Upper lobe of left lung (tissue), 6 donors: ENCODE measurements around the gene IMMP2L. TPM values are rescaled to one million over a fixed set of nuclear protein-coding genes. Genes with fewer than 3 reads are reported as not detected.

Experiments used
- ATAC-seq, 2 donors: fragments of 200-7000 bp; cut with Tn5 transposase; one replicate each; pipeline ENCODE4 v1.9.1; 2022; ENCODE audit warnings: mild to moderate bottlenecking in 2 of 2, moderate library complexity in 2 of 2; ENCODE audit not compliant: low FRiP score in 2 of 2
- DNase-seq, 2 donors: peaks; one replicate each; pipeline ENCODE4 v3.0.0-alpha.2; 2019 to 2020
- H3K27ac ChIP-seq, 4 donors: fragments of 200-600 bp; sonication (generic); one replicate each; pipeline ENCODE4 v1.5.1; 2016 to 2019
- H3K27me3 ChIP-seq, 4 donors: fragments of 200-600 bp; sonication (generic); one replicate each; pipeline ENCODE4 v1.5.1; 2017 to 2019
- H3K36me3 ChIP-seq, 4 donors: fragments of 200-600 bp; sonication (generic); one replicate each; pipeline ENCODE4 v1.5.1; 2016 to 2019
- H3K4me1 ChIP-seq, 4 donors: fragments of 200-600 bp; sonication (generic); one replicate each; pipeline ENCODE4 v1.5.1; 2018 to 2019
- H3K4me3 ChIP-seq, 4 donors: fragments of 200-600 bp; sonication (generic); one replicate each; pipeline ENCODE4 v1.5.1; 2017 to 2019; ENCODE audit warnings: mild to moderate bottlenecking in 2 of 4, moderate library complexity in 1 of 4
- H3K9me3 ChIP-seq, 4 donors: fragments of 200-600 bp; sonication (generic); one replicate each; pipeline ENCODE4 v1.5.1; 2018 to 2019
- CTCF ChIP-seq, 6 experiments: fragments of 450-650 bp in 4 of 6; fragments of 200-600 bp in 2 of 6; sonication (generic) in 2 of 6; IDR thresholded peaks; one replicate each; pipeline ENCODE4 v1.5.1; 2016 to 2019; ENCODE audit warnings: antibody characterized with exemption in 6 of 6
- EP300 ChIP-seq, 4 donors: sonication (generic); formaldehyde crosslinking; IDR thresholded peaks; one replicate each; pipeline ENCODE4 v1.5.1; 2017; ENCODE audit warnings: antibody characterized with exemption in 4 of 4, control low read depth in 2 of 4
- POLR2A ChIP-seq, 4 donors: fragments of 450-650 bp; IDR thresholded peaks; one replicate each; pipeline ENCODE4 v1.5.1; 2016 to 2017; ENCODE audit warnings: antibody characterized with exemption in 4 of 4, mild to moderate bottlenecking in 2 of 4
- POLR2AphosphoS5 ChIP-seq, 2 donors: sonication (generic); formaldehyde crosslinking; IDR thresholded peaks; one replicate each; pipeline ENCODE4 v1.5.1; 2017; ENCODE audit warnings: antibody characterized with exemption in 2 of 2
- WGBS, 2 donors: methylation state at CpG; one replicate each; pipeline ENCODE4 v1.1.5; 2017 to 2018; 5-methylcytosine and 5-hydroxymethylcytosine counted together
- total RNA-seq, 6 donors: library from RNA; depleted of rRNA in 4 of 6; stranded (reverse); fragments of >200 nt in 4 of 6; gene quantifications; one replicate each; pipeline versions ENCODE4 v1.1.0 to v1.2.1, GENCODE V29; 2016 to 2021
- donor health status: DM: no; HTN: no; CAD: no; lungs with moderate emphysema.
- donor health status: DM: no; HTN: yes; CAD: no; lungs with severe emphysema.

IMMP2L gene
- total RNA-seq, 6 donors from 2014 or later, result 7.1 to 17.5 (median 11.3) TPM

GRCh38 chr7:111439977-111440376 lies 122.3 kb downstream of the IMMP2L start:
- DNase-seq (no peak), ATAC-seq (no peak)
- Histone ChIP-seq H3K4me1 (peaks cover 0 to 6% (median 0%) of the 10 kb centered on the region in 4 donors), H3K4me3 (no peak overlapping the region), H3K9me3 (peaks cover 0 to 2% (median 0%) of the 10 kb centered on the region in 4 donors), H3K27ac (no peak overlapping the region), H3K27me3 (no peaks in the 10 kb centered on the region), H3K36me3 (no peaks in the 10 kb centered on the region)
- WGBS, 2 donors, result 89 to 94% methylated on average over 3 of the region's 3 CpGs
- no peak for TF ChIP-seq CTCF (IDR thresholded peaks at IDR 0.05)
- TF ChIP-seq EP300 (IDR thresholded peaks at IDR 0.05), result no peak
- TF ChIP-seq POLR2A (IDR thresholded peaks at IDR 0.05), result no peak
- TF ChIP-seq POLR2AphosphoS5 (IDR thresholded peaks at IDR 0.05), result no peak

GRCh38 chr7:111438369-111439289 lies 123.7 kb downstream of the IMMP2L start:
- Histone ChIP-seq H3K4me1 (peaks cover 0 to 6% (median 0%) of the 10 kb centered on the region in 4 donors), H3K27ac (no peak overlapping the region), H3K9me3 (peaks cover 0 to 5% (median 0%) of the 10 kb centered on the region in 4 donors), H3K36me3 (no peaks in the 10 kb centered on the region), H3K4me3 (no peak overlapping the region), H3K27me3 (no peaks in the 10 kb centered on the region)
- DNase-seq, result no peak
- 69 to 74% methylated on average over 3 of the region's 3 CpGs for WGBS, 2 donors
- ATAC-seq, result peak in 1 of 2 donors; percentile 69
- no peak for TF ChIP-seq EP300 (IDR thresholded peaks at IDR 0.05)
- no peak for TF ChIP-seq POLR2A (IDR thresholded peaks at IDR 0.05)
- TF ChIP-seq POLR2AphosphoS5 (IDR thresholded peaks at IDR 0.05), result no peak
- TF ChIP-seq CTCF (IDR thresholded peaks at IDR 0.05), result no peak

DNA sequence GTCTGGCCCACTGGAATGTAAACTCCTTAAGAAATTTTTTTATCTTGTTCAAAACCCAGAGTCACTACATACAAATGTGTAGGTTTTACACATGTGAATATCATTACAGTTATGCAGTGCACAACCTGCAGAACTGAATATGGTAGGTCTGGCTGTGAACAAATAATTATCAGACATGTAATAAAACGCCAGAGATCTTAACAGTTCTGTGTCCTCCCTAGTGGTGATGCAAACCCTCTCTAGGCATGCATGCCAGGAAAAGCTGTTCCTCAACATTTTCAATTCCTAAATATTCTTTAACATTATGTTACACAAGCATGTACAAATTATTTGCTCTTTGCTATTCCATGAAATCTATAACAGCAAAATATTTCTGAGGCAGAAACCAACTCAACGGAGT lies 124.6 kb downstream of the IMMP2L start:
- H3K9me3 ChIP-seq, result peaks cover 0 to 5% (median 0%) of the 10 kb centered on the region in 4 donors
- H3K36me3 ChIP-seq, result no peaks in the 10 kb centered on the region
- H3K4me3 ChIP-seq, result no peak overlapping the region
- H3K27me3 ChIP-seq, result no peaks in the 10 kb centered on the region
- WGBS, 2 donors, result 83 to 86% methylated on average over 2 of the region's 2 CpGs
- TF ChIP-seq POLR2AphosphoS5 (IDR thresholded peaks at IDR 0.05) (no peak), CTCF (IDR thresholded peaks at IDR 0.05) (no peak)
- H3K4me1 ChIP-seq, result peaks cover 0 to 6% (median 0%) of the 10 kb centered on the region in 4 donors
- no peak for DNase-seq
- no peak for ATAC-seq
- H3K27ac ChIP-seq, result no peak overlapping the region

DNA sequence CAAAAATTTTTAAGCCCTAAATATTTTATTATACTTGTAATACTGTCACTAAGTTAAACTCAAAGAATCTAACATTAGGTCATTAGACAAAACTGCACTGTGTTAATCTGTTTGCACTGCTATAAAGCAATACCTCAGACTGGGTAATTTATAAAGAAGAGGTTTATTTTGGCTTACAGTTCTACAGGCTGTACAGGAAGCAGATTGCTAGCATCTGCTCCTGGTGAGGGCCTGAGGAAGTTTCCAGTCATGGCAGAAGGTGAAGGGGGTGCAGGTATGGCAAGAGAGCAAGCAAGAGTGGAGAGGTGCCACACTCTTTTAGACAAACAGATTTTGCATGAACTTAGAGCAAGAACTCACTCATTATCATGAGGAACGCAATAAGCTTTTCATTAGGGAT lies 125.7 kb downstream of the IMMP2L start:
- Histone ChIP-seq H3K27me3 (no peaks in the 10 kb centered on the region), H3K4me1 (peaks cover 0 to 6% (median 0%) of the 10 kb centered on the region in 4 donors), H3K4me3 (no peak overlapping the region), H3K36me3 (no peaks in the 10 kb centered on the region), H3K27ac (no peak overlapping the region), H3K9me3 (peaks cover 0 to 5% (median 0%) of the 10 kb centered on the region in 4 donors)
- TF ChIP-seq POLR2AphosphoS5 (IDR thresholded peaks at IDR 0.05), result no peak
- no peak for TF ChIP-seq EP300 (IDR thresholded peaks at IDR 0.05)
- TF ChIP-seq POLR2A (IDR thresholded peaks at IDR 0.05), result no peak
- TF ChIP-seq CTCF (IDR thresholded peaks at IDR 0.05), result no peak
- ATAC-seq (no peak), DNase-seq (no peak)
- 100% methylated on average over 1 of the region's 1 CpG for WGBS, 2 donors
